DND-41 (cell line): ENCODE results near the gene KIF3B.

Experiments
- ATAC-seq: fragments of 200-7000 bp; cut with Tn5 transposase; 3 replicates; pipeline ENCODE4 v1.9.1; 2021; ENCODE audit warnings: low read depth; ENCODE audit not compliant: insufficient read depth
- DNase-seq: peaks from one replicate; pipeline ENCODE4 v3.0.0-alpha.2; 2020
- H2AFZ ChIP-seq: 2 replicates; pipeline ENCODE4 v1.6.0; 2012; ENCODE audit warnings: low read depth, low read length
- H3K27ac ChIP-seq: 2 replicates; pipeline ENCODE4 v1.5.1; 2012; ENCODE audit warnings: low read length, inconsistent platforms
- H3K27me3 ChIP-seq: fragments of 200-600 bp; sonication (generic); 2 replicates; pipeline ENCODE4 v1.6.0; 2012; ENCODE audit warnings: low read length, mild to moderate bottlenecking, inconsistent platforms; ENCODE audit not compliant: insufficient read depth, poor library complexity
- H3K36me3 ChIP-seq: 2 replicates; pipeline ENCODE4 v1.5.1; 2012; ENCODE audit warnings: low read length, inconsistent platforms; ENCODE audit not compliant: insufficient read depth
- H3K4me1 ChIP-seq: 2 replicates; pipeline ENCODE4 v1.5.1; 2012; ENCODE audit warnings: mild to moderate bottlenecking, low read length; ENCODE audit not compliant: insufficient read depth
- H3K4me2 ChIP-seq: 2 replicates; pipeline ENCODE4 v1.6.0; 2012; ENCODE audit warnings: mild to moderate bottlenecking, moderate library complexity, low read length, inconsistent platforms; ENCODE audit not compliant: insufficient read depth
- H3K4me3 ChIP-seq, 2 experiments: fragments of 200-600 bp in 1 of 2; shearing (Covaris generic) in 1 of 2; 2 replicates each; pipeline ENCODE4 v1.5.1; 2012 to 2016; ENCODE audit warnings: inconsistent platforms in 2 of 2, low read length in 2 of 2, mild to moderate bottlenecking in 2 of 2, low read depth in 1 of 2, moderate library complexity in 1 of 2
- H3K79me2 ChIP-seq: 2 replicates; pipeline ENCODE4 v1.6.0; 2012; ENCODE audit warnings: low read length, inconsistent platforms; ENCODE audit not compliant: insufficient read depth
- H3K9ac ChIP-seq: 2 replicates; pipeline ENCODE4 v1.6.0; 2012; ENCODE audit warnings: low read depth, mild to moderate bottlenecking, inconsistent platforms, low read length, moderate library complexity
- H3K9me3 ChIP-seq: 2 replicates; pipeline ENCODE4 v1.5.1; 2012; ENCODE audit warnings: low read length, moderate library complexity, mild to moderate bottlenecking, inconsistent platforms; ENCODE audit not compliant: insufficient read depth, severe bottlenecking
- H4K20me1 ChIP-seq: 2 replicates; pipeline ENCODE4 v1.6.0; 2012; ENCODE audit warnings: low read length; ENCODE audit not compliant: insufficient read depth
- CTCF ChIP-seq: IDR thresholded peaks from 2 replicates; pipeline ENCODE4 v1.5.1; 2012; ENCODE audit warnings: borderline replicate concordance, low read length, moderate library complexity, mild to moderate bottlenecking; ENCODE audit not compliant: poor library complexity, severe bottlenecking; ENCODE audit errors: extremely low read depth
- EZH2 ChIP-seq: IDR thresholded peaks from 3 replicates; pipeline ENCODE4 v1.6.1; 2012; ENCODE audit warnings: borderline replicate concordance, low read depth, mild to moderate bottlenecking, moderate library complexity, low read length, inconsistent platforms; ENCODE audit not compliant: severe bottlenecking

Gene KIF3B

GRCh38 chr20:32233286-32233685 lies 44.2 kb upstream of the KIF3B start:
- H3K4me1 ChIP-seq = no peaks in the 10 kb centered on the region
- H3K27ac ChIP-seq = no peak overlapping the region
- H3K4me2 ChIP-seq = no peak overlapping the region
- no peak overlapping the region for H3K4me3 ChIP-seq
- H3K36me3 ChIP-seq = peaks cover 73% of the 10 kb centered on the region
- no peak overlapping the region for H2AFZ ChIP-seq
- H4K20me1 ChIP-seq = peaks cover 4% of the 10 kb centered on the region; the same call in 1 of the 2 replicates
- no peak overlapping the region for H3K9ac ChIP-seq
- TF ChIP-seq EZH2 (no peak), CTCF (no peak)
- ATAC-seq (no peak), DNase-seq (no peak)
- no peaks in the 10 kb centered on the region for H3K9me3 ChIP-seq
- no peaks in the 10 kb centered on the region for H3K27me3 ChIP-seq
- no peaks in the 10 kb centered on the region for H3K79me2 ChIP-seq

- ATAC-seq = no peak
- peaks cover 64% of the 10 kb centered on the region for H3K36me3 ChIP-seq
Observed at GRCh38 chr20:32234135-32234808, 43.2 kb upstream of the KIF3B start.

GRCh38 chr20:32235331-32236047 lies 42.0 kb upstream of the KIF3B start:
- no peak overlapping the region for H3K27ac ChIP-seq
- H3K27me3 ChIP-seq = no peaks in the 10 kb centered on the region
- no peak overlapping the region for H3K9ac ChIP-seq
- ATAC-seq (no peak), DNase-seq (no peak)
- no peak overlapping the region for H3K4me3 ChIP-seq
- peaks cover 4% of the 10 kb centered on the region; the same call in 1 of the 2 replicates for H4K20me1 ChIP-seq
- H3K79me2 ChIP-seq = no peaks in the 10 kb centered on the region
- no peak overlapping the region for H2AFZ ChIP-seq
- no peaks in the 10 kb centered on the region for H3K4me1 ChIP-seq
- H3K36me3 ChIP-seq = peaks cover 57% of the 10 kb centered on the region
- no peaks in the 10 kb centered on the region for H3K9me3 ChIP-seq
- H3K4me2 ChIP-seq = no peak overlapping the region
- no peak for TF ChIP-seq CTCF
- no peak for TF ChIP-seq EZH2

More at GRCh38 chr20:32234135-32234808, 43.2 kb upstream of the KIF3B start:
- Histone ChIP-seq H4K20me1 (peaks cover 4% of the 10 kb centered on the region; the same call in 1 of the 2 replicates), H2AFZ (no peak overlapping the region), H3K27me3 (no peaks in the 10 kb centered on the region), H3K4me1 (no peaks in the 10 kb centered on the region), H3K9ac (no peak overlapping the region), H3K27ac (no peak overlapping the region), H3K79me2 (no peaks in the 10 kb centered on the region), H3K4me2 (no peak overlapping the region), H3K4me3 (no peak overlapping the region), H3K9me3 (no peaks in the 10 kb centered on the region)
- TF ChIP-seq EZH2 = no peak
- TF ChIP-seq CTCF = no peak
- no peak for DNase-seq
